Colonic mucosa (tissue), 4 donors: Measurements from ENCODE around the gene UNKL. TPM values are rescaled to one million over a fixed set of nuclear protein-coding genes. Genes with fewer than 3 reads are reported as not detected.

ENCODE experiments used
- DNase-seq: peaks from one replicate; pipeline ENCODE4 v3.0.0-alpha.2; 2020
- H3K27ac ChIP-seq: fragments of 200-600 bp; one replicate; pipeline ENCODE4 v1.8.0; 2021
- H3K27me3 ChIP-seq: fragments of 200-600 bp; one replicate; pipeline ENCODE4 v1.8.0; 2021
- H3K36me3 ChIP-seq: fragments of 200-600 bp; one replicate; pipeline ENCODE4 v1.8.0; 2021
- H3K4me1 ChIP-seq: fragments of 200-600 bp; one replicate; pipeline ENCODE4 v1.8.0; 2021; ENCODE audit warnings: mild to moderate bottlenecking
- H3K4me3 ChIP-seq: fragments of 200-600 bp; one replicate; pipeline ENCODE4 v1.8.0; 2021
- H3K9ac ChIP-seq, 2 donors: one replicate each; pipeline ENCODE4 v1.7.0; 2013; ENCODE audit warnings: control low read depth in 2 of 2, low read depth in 2 of 2, low read length in 2 of 2
- H3K9me3 ChIP-seq: fragments of 200-600 bp; one replicate; pipeline ENCODE4 v1.8.0; 2021
- CTCF ChIP-seq: fragments of 200-600 bp; IDR thresholded peaks from one replicate; pipeline ENCODE4 v1.8.0; 2022; ENCODE audit warnings: antibody characterized with exemption, mild to moderate bottlenecking
- intact Hi-C: fragments of 100-400 bp; cut with DNase I; formaldehyde crosslinking; loops from one replicate; pipeline ENCODE4 v1.14.1; 2022
- total RNA-seq, 2 donors: library from RNA; stranded (reverse); fragmentation: NEBNext Ultra II Directional in 1 of 2; extraction: Animal tissue kit (Norgen Biotek cat#: 25700) in 1 of 2; gene quantifications; one replicate each; pipeline ENCODE4 v1.2.1, GENCODE V29; 2021
- donor health status: healthy.
- donor health status: DM: no; HTN: no; CAD: no.
- donor health status: DM: no; HTN: no; CAD: no.

The UNKL gene
- total RNA-seq, 2 donors from 2014 or later = 11.1 to 11.8 TPM

GRCh38 chr16:1439058-1439698 lies 24.7 kb upstream of the UNKL start:
- Histone ChIP-seq H3K4me1 (no peaks in the 10 kb centered on the region), H3K4me3 (no peak overlapping the region), H3K36me3 (no peaks in the 10 kb centered on the region), H3K9ac (no peak overlapping the region), H3K27me3 (no peaks in the 10 kb centered on the region), H3K27ac (no peak overlapping the region), H3K9me3 (no peaks in the 10 kb centered on the region)
- intact Hi-C loops = no loop called here
- DNase-seq = no peak
- TF ChIP-seq CTCF = no peak

DNA sequence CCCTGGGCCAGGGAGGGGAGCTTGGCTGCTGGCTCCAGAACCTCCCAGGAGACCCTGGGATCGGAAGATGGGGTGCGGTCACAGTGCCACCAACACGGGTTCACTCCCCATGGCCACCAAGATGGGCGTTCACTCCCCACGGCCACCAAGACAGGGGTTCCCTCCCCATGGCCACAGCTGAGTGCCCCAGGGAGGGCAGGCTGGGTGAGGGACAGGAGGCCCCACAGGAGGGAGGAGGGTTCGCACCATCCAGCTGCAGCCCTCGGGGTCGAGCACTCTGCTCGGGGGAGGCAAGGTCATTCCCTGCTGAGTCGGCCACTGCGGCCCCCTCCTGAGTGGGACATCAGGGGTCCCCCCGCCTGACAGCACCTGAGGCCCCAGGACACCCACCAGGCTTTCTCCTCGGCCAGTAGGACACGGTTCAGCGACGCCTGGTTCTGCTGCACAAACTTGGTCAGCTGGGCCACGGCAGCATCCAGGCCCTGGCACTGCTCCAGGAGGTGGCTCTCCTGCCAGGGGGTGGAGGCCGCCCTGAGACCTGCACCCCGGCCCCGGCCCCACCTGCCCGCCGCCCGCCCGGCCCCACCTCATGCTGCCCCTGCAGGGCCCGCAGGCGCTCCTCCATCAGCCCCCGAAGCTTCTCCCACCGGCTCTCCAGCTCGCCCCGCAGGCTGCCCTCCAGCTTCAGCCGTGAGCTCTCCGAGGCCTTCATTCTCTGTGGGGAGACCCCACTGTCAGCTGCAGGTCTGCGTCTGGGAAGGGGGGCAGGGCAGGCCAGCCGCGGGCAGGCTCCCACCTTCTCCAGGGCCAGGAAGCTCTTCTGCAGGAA lies 23.9 kb upstream of the UNKL start:
- H3K36me3 ChIP-seq = no peaks in the 10 kb centered on the region
- H3K27me3 ChIP-seq = no peaks in the 10 kb centered on the region
- H3K9ac ChIP-seq = no peak overlapping the region
- H3K4me1 ChIP-seq = no peaks in the 10 kb centered on the region
- intact Hi-C loops = no loop called here
- no peak overlapping the region for H3K4me3 ChIP-seq
- no peak for TF ChIP-seq CTCF
- no peak for DNase-seq
- no peaks in the 10 kb centered on the region for H3K9me3 ChIP-seq
- H3K27ac ChIP-seq = no peak overlapping the region

- no peak for DNase-seq
- no peak overlapping the region for H3K27ac ChIP-seq
- no peaks in the 10 kb centered on the region for H3K27me3 ChIP-seq
- no peaks in the 10 kb centered on the region for H3K9me3 ChIP-seq
- intact Hi-C loops = no loop called here
- H3K9ac ChIP-seq = no peak overlapping the region
- no peaks in the 10 kb centered on the region for H3K4me1 ChIP-seq
- no peak overlapping the region for H3K4me3 ChIP-seq
- H3K36me3 ChIP-seq = no peaks in the 10 kb centered on the region
- no peak for TF ChIP-seq CTCF
These were observed 23.1 kb upstream of the UNKL start for GRCh38 chr16:1437606-1438005.

- no peak for TF ChIP-seq CTCF
- Histone ChIP-seq H3K4me1 (no peaks in the 10 kb centered on the region), H3K4me3 (no peak overlapping the region), H3K27ac (no peak overlapping the region), H3K9ac (no peak overlapping the region), H3K9me3 (no peaks in the 10 kb centered on the region), H3K36me3 (no peaks in the 10 kb centered on the region), H3K27me3 (no peaks in the 10 kb centered on the region)
- intact Hi-C loops = no loop called here
- no peak for DNase-seq
These were observed 22.3 kb upstream of the UNKL start for GRCh38 chr16:1436731-1437355.

DNA sequence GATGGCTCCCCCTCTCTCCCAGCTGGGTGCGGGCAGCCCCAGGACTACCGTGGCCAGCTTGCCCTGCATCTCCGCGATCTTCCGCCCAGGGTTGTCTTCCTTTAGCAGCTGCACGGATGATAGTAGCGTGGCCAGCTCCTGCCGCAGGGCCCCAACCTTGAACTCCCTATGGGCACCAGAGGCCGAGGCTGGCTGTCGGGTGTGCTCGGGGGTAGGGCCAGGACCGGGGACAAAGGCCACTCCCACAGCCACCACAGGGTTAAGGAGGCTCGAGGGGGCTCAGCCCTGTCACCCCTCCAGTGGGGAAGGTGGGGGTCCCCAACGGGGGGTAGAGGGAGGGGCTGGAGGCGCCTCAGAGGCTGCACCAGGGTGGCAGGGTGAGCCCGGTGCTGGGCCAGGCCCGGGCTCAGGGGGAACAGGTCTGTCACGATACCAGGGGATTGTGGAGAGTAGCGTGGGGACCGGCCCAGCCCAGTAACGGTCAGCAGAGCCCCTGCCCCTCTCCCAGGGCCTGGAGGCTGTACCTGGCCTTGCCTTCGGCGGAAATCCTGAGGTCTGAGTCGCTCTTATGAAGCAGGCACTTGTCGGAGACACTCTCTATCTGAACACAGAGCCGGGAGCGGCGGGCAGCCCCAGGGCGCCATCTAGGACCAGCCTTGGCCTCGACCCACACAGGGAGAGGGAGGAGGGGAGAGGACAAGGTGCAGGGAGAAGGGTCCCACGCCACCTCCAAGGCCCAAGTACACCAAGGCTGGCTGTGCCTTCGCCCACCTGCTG lies 21.6 kb upstream of the UNKL start:
- H3K9ac ChIP-seq = no peak overlapping the region
- no peak for DNase-seq
- TF ChIP-seq CTCF = no peak

More for the DNA sequence above, 21.6 kb upstream of the UNKL start:
- Histone ChIP-seq H3K9me3 (no peaks in the 10 kb centered on the region), H3K27me3 (no peaks in the 10 kb centered on the region), H3K27ac (no peak overlapping the region), H3K36me3 (no peaks in the 10 kb centered on the region), H3K4me1 (no peaks in the 10 kb centered on the region), H3K4me3 (no peak overlapping the region)
- intact Hi-C loops = no loop called here
